Keratinocyte (primary cell): ENCODE measurements around the gene CBFA2T3.
"Not testable (repeated sequence)": the region's sequence is repeated elsewhere in the genome, so short reads cannot be mapped to it uniquely, and the experiment has no call there.

Experiments
- EZH2 ChIP-seq: IDR thresholded peaks from one replicate; pipeline ENCODE4 v1.6.1; 2012; ENCODE audit warnings: inconsistent platforms, mild to moderate bottlenecking, low read length, moderate library complexity
- TF ChIP-seq, protein P1 (sequence below), 3 experiments: IDR thresholded peaks in 1 of 3; conservative IDR thresholded peaks in 1 of 3; optimal IDR thresholded peaks in 1 of 3; 2 replicates in 2 of 3; 3 replicates in 1 of 3; pipeline versions ENCODE3 to v1.5.1; 2011; ENCODE audit warnings: low read length in 3 of 3, mild to moderate bottlenecking in 3 of 3, moderate library complexity in 2 of 3, control low read depth in 1 of 3, inconsistent platforms in 1 of 3; ENCODE audit not compliant: insufficient read depth in 2 of 3; ENCODE audit errors: extremely low read depth in 1 of 3

DNA sequence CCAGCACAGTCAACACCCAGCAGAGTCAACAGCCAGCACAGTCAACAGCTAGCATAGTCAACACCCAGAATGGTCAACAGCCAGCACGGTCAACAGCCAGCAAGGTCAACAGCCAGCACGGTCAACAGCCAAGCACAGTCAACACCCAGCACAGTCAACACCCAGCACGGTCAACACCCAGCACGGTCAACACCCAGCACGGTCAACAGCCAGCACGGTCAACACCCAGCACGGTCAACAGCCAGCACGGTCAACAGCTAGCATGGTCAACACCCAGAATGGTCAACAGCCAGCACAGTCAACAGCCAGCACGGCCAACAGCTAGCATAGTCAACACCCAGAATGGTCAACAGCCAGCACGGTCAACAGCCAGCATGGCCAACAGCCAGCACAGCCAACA is 39.6 kb upstream of the CBFA2T3 start:
- TF ChIP-seq, protein P1, sequence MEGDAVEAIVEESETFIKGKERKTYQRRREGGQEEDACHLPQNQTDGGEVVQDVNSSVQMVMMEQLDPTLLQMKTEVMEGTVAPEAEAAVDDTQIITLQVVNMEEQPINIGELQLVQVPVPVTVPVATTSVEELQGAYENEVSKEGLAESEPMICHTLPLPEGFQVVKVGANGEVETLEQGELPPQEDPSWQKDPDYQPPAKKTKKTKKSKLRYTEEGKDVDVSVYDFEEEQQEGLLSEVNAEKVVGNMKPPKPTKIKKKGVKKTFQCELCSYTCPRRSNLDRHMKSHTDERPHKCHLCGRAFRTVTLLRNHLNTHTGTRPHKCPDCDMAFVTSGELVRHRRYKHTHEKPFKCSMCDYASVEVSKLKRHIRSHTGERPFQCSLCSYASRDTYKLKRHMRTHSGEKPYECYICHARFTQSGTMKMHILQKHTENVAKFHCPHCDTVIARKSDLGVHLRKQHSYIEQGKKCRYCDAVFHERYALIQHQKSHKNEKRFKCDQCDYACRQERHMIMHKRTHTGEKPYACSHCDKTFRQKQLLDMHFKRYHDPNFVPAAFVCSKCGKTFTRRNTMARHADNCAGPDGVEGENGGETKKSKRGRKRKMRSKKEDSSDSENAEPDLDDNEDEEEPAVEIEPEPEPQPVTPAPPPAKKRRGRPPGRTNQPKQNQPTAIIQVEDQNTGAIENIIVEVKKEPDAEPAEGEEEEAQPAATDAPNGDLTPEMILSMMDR (optimal IDR thresholded peaks at IDR 0.05 in 1 of 3, IDR thresholded peaks at IDR 0.05 in 1 of 3, conservative IDR thresholded peaks at IDR 0.05 in 1 of 3; ENCODE audit: extremely low read depth in 1 of 3, insufficient read depth in 2 of 3, low read length in 3 of 3) = not testable (repeated sequence)
- not testable (repeated sequence) for TF ChIP-seq EZH2
